H9 (cell line): ENCODE results near the gene KIAA1549. TPM values are rescaled to one million over a fixed set of nuclear protein-coding genes. Genes with fewer than 3 reads are reported as not detected.

Experiments
- DNase-seq: peaks from one replicate; pipeline ENCODE4 v3.0.0-alpha.2; 2017
- H2AFZ ChIP-seq: one replicate; pipeline ENCODE4 v1.6.1; 2013; ENCODE audit warnings: mild to moderate bottlenecking, low read length, control low read depth, moderate library complexity
- H2AK5ac ChIP-seq: 2 replicates; pipeline ENCODE4 v1.6.1; 2013; ENCODE audit warnings: low read length, control low read depth, mixed read lengths; ENCODE audit not compliant: insufficient read length
- H2BK120ac ChIP-seq: one replicate; pipeline ENCODE4 v1.6.1; 2013; ENCODE audit warnings: low read depth, mild to moderate bottlenecking, low read length, control low read depth, inconsistent platforms; ENCODE audit not compliant: poor library complexity, severe bottlenecking
- H2BK12ac ChIP-seq: 2 replicates; pipeline ENCODE4 v1.6.1; 2013; ENCODE audit warnings: low read length, control low read depth, mixed read lengths, low read depth; ENCODE audit not compliant: insufficient read length
- H2BK15ac ChIP-seq: 2 replicates; pipeline ENCODE4 v1.6.1; 2013; ENCODE audit warnings: low read depth, low read length, control low read depth
- H2BK20ac ChIP-seq: one replicate; pipeline ENCODE4 v1.6.1; 2013; ENCODE audit warnings: low read depth, mild to moderate bottlenecking, low read length, control low read depth, inconsistent platforms; ENCODE audit not compliant: poor library complexity, severe bottlenecking
- H2BK5ac ChIP-seq: 2 replicates; pipeline ENCODE4 v1.6.1; 2013; ENCODE audit warnings: low read length, control low read depth, mixed read lengths; ENCODE audit not compliant: insufficient read length
- H3K14ac ChIP-seq: 2 replicates; pipeline ENCODE4 v1.6.1; 2013; ENCODE audit warnings: low read length, control low read depth; ENCODE audit not compliant: insufficient read depth
- H3K18ac ChIP-seq: 2 replicates; pipeline ENCODE4 v1.6.1; 2013; ENCODE audit warnings: low read depth, mild to moderate bottlenecking, mixed read lengths, low read length, control low read depth; ENCODE audit not compliant: insufficient read length
- H3K23ac ChIP-seq: 2 replicates; pipeline ENCODE4 v1.6.1; 2013; ENCODE audit warnings: low read length, control low read depth, mixed read lengths, low read depth; ENCODE audit not compliant: insufficient read length
- H3K23me2 ChIP-seq: 2 replicates; pipeline ENCODE4 v1.6.1; 2013; ENCODE audit warnings: low read depth, mild to moderate bottlenecking, mixed read lengths, low read length, control low read depth; ENCODE audit not compliant: insufficient read length, poor library complexity, severe bottlenecking
- H3K27ac ChIP-seq: 2 replicates; pipeline ENCODE4 v1.5.1; 2013; ENCODE audit warnings: low read length, control low read depth, mixed read lengths, low read depth; ENCODE audit not compliant: insufficient read length
- H3K27me3 ChIP-seq: 2 replicates; pipeline ENCODE4 v1.6.1; 2013; ENCODE audit warnings: low read length, control low read depth, inconsistent platforms; ENCODE audit not compliant: insufficient read depth
- H3K4ac ChIP-seq: 2 replicates; pipeline ENCODE4 v1.6.1; 2013; ENCODE audit warnings: low read depth, mild to moderate bottlenecking, control low read depth, inconsistent platforms, low read length, moderate library complexity
- H3K4me1 ChIP-seq: 2 replicates; pipeline ENCODE4 v1.6.1; 2013; ENCODE audit warnings: low read length, control low read depth, inconsistent platforms; ENCODE audit not compliant: insufficient read depth
- H3K4me2 ChIP-seq: 2 replicates; pipeline ENCODE4 v1.6.1; 2013; ENCODE audit warnings: low read length, control low read depth, mixed read lengths; ENCODE audit not compliant: insufficient read length, insufficient read depth
- H3K56ac ChIP-seq: 2 replicates; pipeline ENCODE4 v1.6.1; 2013; ENCODE audit warnings: low read depth, mild to moderate bottlenecking, mixed read lengths, low read length, control low read depth; ENCODE audit not compliant: insufficient read length
- H3K79me1 ChIP-seq: 2 replicates; pipeline ENCODE4 v1.6.1; 2013; ENCODE audit warnings: low read depth, mild to moderate bottlenecking, moderate library complexity, low read length, control low read depth, inconsistent platforms; ENCODE audit not compliant: insufficient read depth, poor library complexity, severe bottlenecking
- H3K79me2 ChIP-seq: 2 replicates; pipeline ENCODE4 v1.6.1; 2013; ENCODE audit warnings: low read length, control low read depth, inconsistent platforms; ENCODE audit not compliant: insufficient read depth
- H3K9ac ChIP-seq: 2 replicates; pipeline ENCODE4 v1.6.1; 2013; ENCODE audit warnings: low read length, control low read depth, mixed read lengths; ENCODE audit not compliant: insufficient read length; ENCODE audit errors: extremely low read depth
- H3K9me3 ChIP-seq: one replicate; pipeline ENCODE4 v1.6.1; 2013; ENCODE audit warnings: low read depth, low read length, inconsistent platforms; ENCODE audit not compliant: control insufficient read depth
- H3T11ph ChIP-seq: one replicate; pipeline ENCODE4 v1.6.1; 2013; ENCODE audit warnings: mild to moderate bottlenecking, low read length, control low read depth, inconsistent platforms
- H4K20me1 ChIP-seq: one replicate; pipeline ENCODE4 v1.6.1; 2013; ENCODE audit not compliant: control insufficient read depth, insufficient read length, insufficient read depth
- H4K5ac ChIP-seq: 2 replicates; pipeline ENCODE4 v1.6.1; 2013; ENCODE audit warnings: low read depth, mild to moderate bottlenecking, mixed read lengths, low read length, control low read depth; ENCODE audit not compliant: insufficient read length
- H4K8ac ChIP-seq: replicated peaks from 2 replicates; pipeline ENCODE4 v1.6.1; 2013; ENCODE audit warnings: low read length, control low read depth, mixed read lengths, low read depth; ENCODE audit not compliant: insufficient read length
- H4K91ac ChIP-seq: 2 replicates; pipeline ENCODE4 v1.6.1; 2013; ENCODE audit warnings: low read depth, mild to moderate bottlenecking, moderate library complexity, mixed read lengths, low read length, control low read depth; ENCODE audit not compliant: insufficient read length
- H3K27ac Mint-ChIP-seq, 3 experiments: 2 replicates in 2 of 3; 3 replicates in 1 of 3; pipeline ENCODE4 v1.8.0; 2020 to 2021; ENCODE audit warnings: mixed read lengths in 3 of 3, mild to moderate bottlenecking in 1 of 3, moderate library complexity in 1 of 3
- H3K27me3 Mint-ChIP-seq: 2 replicates; pipeline ENCODE4 v1.8.0; 2021; ENCODE audit warnings: low read depth, mild to moderate bottlenecking, moderate library complexity, mixed read lengths
- H3K36me3 Mint-ChIP-seq, 3 experiments: 2 replicates in 2 of 3; 3 replicates in 1 of 3; pipeline ENCODE4 v1.8.0; 2020 to 2021; ENCODE audit warnings: low read depth in 3 of 3, mixed read lengths in 3 of 3; ENCODE audit not compliant: insufficient read depth in 1 of 3
- H3K4me1 Mint-ChIP-seq, 2 experiments: 2 replicates each; pipeline ENCODE4 v1.8.0; 2020; ENCODE audit warnings: mixed read lengths in 2 of 2
- H3K4me3 Mint-ChIP-seq, 2 experiments: 2 replicates in 1 of 2; 3 replicates in 1 of 2; pipeline ENCODE4 v1.8.0; 2020 to 2021; ENCODE audit warnings: mild to moderate bottlenecking in 2 of 2, mixed read lengths in 2 of 2, moderate library complexity in 1 of 2
- H3K9me3 Mint-ChIP-seq, 2 experiments: 2 replicates in 1 of 2; 3 replicates in 1 of 2; pipeline ENCODE4 v1.8.0; 2020; ENCODE audit warnings: mild to moderate bottlenecking in 2 of 2, mixed read lengths in 2 of 2, moderate library complexity in 1 of 2
- CTCF ChIP-seq: fragments of 200-600 bp; sonication (generic); conservative IDR thresholded peaks from 3 replicates; pipeline ENCODE4 v1.8.0; 2021; ENCODE audit warnings: antibody characterized with exemption, mild to moderate bottlenecking
- whole genome bisulfite sequencing: extraction: QIAGEN DNeasy Blood & Tissue Kit; methylation state at CpG from one replicate; pipeline ENCODE4 v1.1.7; 2013; ENCODE audit warnings: missing lambda C conversion rate, low lambda C conversion rate, mixed read lengths; ENCODE audit not compliant: insufficient read length; ENCODE audit errors: extremely low coverage; 5-methylcytosine and 5-hydroxymethylcytosine counted together
- total RNA-seq: library from RNA; stranded (reverse); gene quantifications from 2 replicates; pipeline ENCODE4 v1.2.1, GENCODE V29; 2021

The KIAA1549 gene
- total RNA-seq, 1 experiment from 2014 or later: 11.9 TPM

- no CpG with 5 or more reads among the region's 14 CpGs for WGBS
Measured at GRCh38 chr7:138868711-138869110, 112.5 kb downstream of the KIAA1549 start.

More at GRCh38 chr7:138868711-138869110, 112.5 kb downstream of the KIAA1549 start:
- Histone ChIP-seq H3K4me2 (no peak overlapping the region), H4K5ac (no peak overlapping the region), H2AFZ (no peak overlapping the region), H4K91ac (no peak overlapping the region), H3K9ac (no peak overlapping the region), H3K18ac (no peak overlapping the region), H2BK5ac (no peak overlapping the region), H3K23ac (no peak overlapping the region), H4K8ac (no peak overlapping the region), H2BK12ac (no peak overlapping the region), H3K79me2 (no peaks in the 10 kb centered on the region), H3K4ac (no peak overlapping the region), H3K9me3 (no peaks in the 10 kb centered on the region), H3K4me1 (no peaks in the 10 kb centered on the region), H3K14ac (no peak overlapping the region), H2BK120ac (no peak overlapping the region), H2AK5ac (no peak overlapping the region), H3K27me3 (no peaks in the 10 kb centered on the region), H2BK20ac (no peak overlapping the region), H3K56ac (no peak overlapping the region), H2BK15ac (no peak overlapping the region), H3K27ac (no peak overlapping the region), H3T11ph (no peak overlapping the region), H3K79me1 (no peaks in the 10 kb centered on the region), H3K23me2 (no peaks in the 10 kb centered on the region), H4K20me1 (no peaks in the 10 kb centered on the region)
- Mint-ChIP-seq H3K27me3 (no peaks in the 10 kb centered on the region; the same call in 1 of the 2 replicates), H3K36me3 (peaks cover 26 to 43% (median 36%) of the 10 kb centered on the region in 3 experiments), H3K4me3 (no peak overlapping the region), H3K27ac (peak overlapping the region; percentile 31 to 91 (median 91); a peak in 4 of 7 replicates), H3K4me1 (0 out of 4 replicates have a peak, but pooled peaks cover 0 to 5% of the 10 kb centered on the region in 2 experiments), H3K9me3 (no peaks in the 10 kb centered on the region)
- no peak for DNase-seq
- no peak for TF ChIP-seq CTCF
